PFSK-1 (cell line): ENCODE measurements around the gene CYP8B1.

Source experiments
- SIN3A ChIP-seq: IDR thresholded peaks from 2 replicates; pipeline ENCODE4 v1.6.1; 2012; ENCODE audit warnings: mild to moderate bottlenecking, low read length, moderate library complexity, borderline replicate concordance; ENCODE audit not compliant: insufficient read depth
- TAF1 ChIP-seq: IDR thresholded peaks from 2 replicates; pipeline ENCODE4 v1.6.1; 2012; ENCODE audit warnings: low read length, control low read depth, borderline replicate concordance; ENCODE audit not compliant: insufficient read depth

DNA sequence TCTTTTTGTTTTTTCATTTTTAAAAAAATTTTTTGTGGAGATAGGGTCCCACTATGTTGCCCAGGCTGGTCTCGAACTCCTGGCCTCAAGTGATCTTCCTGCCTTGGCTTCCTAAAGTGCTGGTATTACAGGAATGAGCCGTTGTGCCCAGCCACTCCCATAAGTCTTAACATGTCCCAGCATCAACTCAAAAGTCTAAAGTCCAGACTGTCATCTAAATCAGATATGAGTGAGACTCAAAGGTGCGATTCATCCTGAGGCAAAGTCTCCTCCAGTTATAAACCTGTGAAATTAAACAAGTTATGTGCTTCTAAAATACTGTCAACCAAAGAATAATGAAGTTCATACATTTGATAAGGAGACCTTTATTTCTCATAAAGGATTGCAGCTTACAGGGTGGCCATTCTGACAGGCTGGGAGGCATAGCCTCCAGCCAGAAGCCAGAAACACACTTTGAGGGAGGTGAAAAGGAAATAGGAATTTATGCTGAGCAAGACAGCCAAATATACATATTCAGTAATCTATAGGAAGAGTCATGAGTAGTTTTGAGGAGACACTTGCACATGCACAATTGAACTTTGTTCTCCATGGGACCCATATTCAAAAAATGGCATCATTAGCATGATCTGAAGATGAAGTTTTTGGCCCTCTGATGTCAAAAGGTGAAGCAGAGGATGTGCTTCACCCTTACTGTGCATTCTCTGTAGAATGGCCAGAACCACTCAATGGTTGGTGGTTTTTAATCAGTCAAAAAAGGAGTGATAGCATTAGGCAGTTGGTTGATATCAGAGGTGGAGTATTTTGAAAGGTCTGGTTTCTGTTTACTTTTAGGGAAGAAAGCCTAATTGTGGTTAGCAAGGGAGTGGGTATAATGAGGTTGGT lies 19.3 kb upstream of the CYP8B1 start:
- TF ChIP-seq TAF1, result no peak
- no peak for TF ChIP-seq SIN3A
